HG02943 (cell line): Measurements from ENCODE around the gene PIGM.

ENCODE experiments used
- ATAC-seq: cut with Tn5 transposase; IDR thresholded peaks from one replicate; pipeline ENCODE4 v1.9.1; 2021; ENCODE audit warnings: mild to moderate bottlenecking, low read depth, moderate library complexity; ENCODE audit not compliant: unreplicated experiment

The PIGM gene

GRCh38 chr1:160031365-160032164 lies at the start of gene PIGM:
Gene PIGM, minus strand, starts transcription at chr1:160031990. Its CDS starts 251 bp downstream, at chr1:160031739.
- peak; percentile 97 for ATAC-seq

GRCh38 chr1:160081261-160081936 lies 49.6 kb upstream of the PIGM start, which contains the start of gene KCNJ9:
Gene KCNJ9, plus strand, starts transcription at chr1:160081538. Its CDS starts 2,493 bp downstream, at chr1:160084031.
- ATAC-seq = no peak

- no peak for ATAC-seq
Observed at GRCh38 chr1:160080381-160081100, 48.8 kb upstream of the PIGM start.

- ATAC-seq = no peak
Observed at GRCh38 chr1:160079448-160079847, 47.7 kb upstream of the PIGM start.

- no peak for ATAC-seq
Observed at GRCh38 chr1:160078512-160079195, 46.9 kb upstream of the PIGM start.

GRCh38 chr1:160077486-160077885 lies 45.7 kb upstream of the PIGM start:
- ATAC-seq = no peak

- ATAC-seq = no peak
Observed at GRCh38 chr1:160076295-160076694, 44.5 kb upstream of the PIGM start.

GRCh38 chr1:160075836-160076235 lies 44.0 kb upstream of the PIGM start:
- ATAC-seq = no peak

- ATAC-seq = no peak
Observed at GRCh38 chr1:160074865-160075264, 43.1 kb upstream of the PIGM start.

- ATAC-seq = no peak
Observed at GRCh38 chr1:160071289-160071688, 39.5 kb upstream of the PIGM start.

GRCh38 chr1:160070243-160071163 lies 38.7 kb upstream of the PIGM start:
- ATAC-seq = no peak

GRCh38 chr1:160069460-160070231 lies 37.9 kb upstream of the PIGM start, which contains the start of gene KCNJ10:
Gene KCNJ10, minus strand, starts transcription at chr1:160070160. Its CDS starts 27,628 bp downstream, at chr1:160042532.
- ATAC-seq = no peak

- ATAC-seq = no peak
Observed at GRCh38 chr1:160068225-160068624, 36.4 kb upstream of the PIGM start.

- ATAC-seq = no peak
Observed at GRCh38 chr1:160066829-160067745, 35.3 kb upstream of the PIGM start.

- ATAC-seq = no peak
Observed at GRCh38 chr1:160064746-160065145, 33.0 kb upstream of the PIGM start.

GRCh38 chr1:160064164-160064563 lies 32.4 kb upstream of the PIGM start:
- no peak for ATAC-seq

- no peak for ATAC-seq
Observed at GRCh38 chr1:160063176-160063575, 31.4 kb upstream of the PIGM start.

GRCh38 chr1:160062230-160062532 lies 30.4 kb upstream of the PIGM start:
- ATAC-seq = no peak
